Bronchus fibroblast of lung (primary cell): ENCODE measurements around the gene MRPS11. TPM values are rescaled to one million over a fixed set of nuclear protein-coding genes. Genes with fewer than 3 reads are reported as not detected.

Experiments
- total RNA-seq: library from RNA; depleted of rRNA; stranded (reverse); fragments of >200 nt; gene quantifications from 2 replicates; pipeline ENCODE4 v1.2.3, GENCODE V29; 2015

MRPS11 gene
- 29.4 and 34.5 TPM in 2 replicates for total RNA-seq

GRCh38 chr15:88467073-88467934 is at the start of gene MRPS11, which contains the start of gene MRPL46:
MRPS11 (plus strand) TSS chr15:88467708; CDS start chr15:88467718, 10 bp downstream.
MRPL46 (minus strand) TSS chr15:88467388; CDS start chr15:88467377, 11 bp downstream.

Other genes with a start within 250 kb of the MRPS11 start
- gene NTRK3, start 211.0 kb upstream of the MRPS11 start, total RNA-seq: not detected in 2 replicates
- gene MRPL46, start 320 bp upstream of the MRPS11 start, total RNA-seq: 15.1 and 23.0 TPM in 2 replicates
- 6.6 and 7.1 TPM in 2 replicates for gene DET1, start 79.0 kb downstream of the MRPS11 start, total RNA-seq
- 32.4 and 35.1 TPM in 2 replicates for gene AEN, start 153.6 kb downstream of the MRPS11 start, total RNA-seq
- gene ISG20, start 171.3 kb downstream of the MRPS11 start, total RNA-seq: 3.0 and 5.1 TPM in 2 replicates